Measurements from ENCODE around the gene MCAM. TPM values are rescaled to one million over a fixed set of nuclear protein-coding genes. Genes with fewer than 3 reads are reported as not detected.

The MCAM gene
- total RNA-seq, 1 donor from 2014 or later = 10.3 TPM

- Mint-ChIP-seq H3K4me1 (ENCODE audit: unreplicated experiment) (no peaks in the 10 kb centered on the region), H3K36me3 (peaks cover 17% of the 10 kb centered on the region), H3K4me3 (no peak overlapping the region), H3K27me3 (no peaks in the 10 kb centered on the region), H3K27ac (no peak overlapping the region), H3K9me3 (no peaks in the 10 kb centered on the region)
- DNase-seq (ENCODE audit: extremely low spot score, unreplicated experiment) = no peak
- no peak for TF ChIP-seq CTCF (conservative IDR thresholded peaks at IDR 0.05)
Measured at GRCh38 chr11:119293461-119293860, 23.5 kb downstream of the MCAM start.

- no peak overlapping the region for H3K27ac Mint-ChIP-seq
Measured at GRCh38 chr11:119290894-119291497, 25.9 kb downstream of the MCAM start.

GRCh38 chr11:119288219-119288618 lies 28.7 kb downstream of the MCAM start:
- Mint-ChIP-seq H3K9me3 (no peaks in the 10 kb centered on the region), H3K4me1 (ENCODE audit: unreplicated experiment) (no peaks in the 10 kb centered on the region), H3K27ac (no peak overlapping the region), H3K36me3 (peaks cover 23% of the 10 kb centered on the region), H3K27me3 (no peaks in the 10 kb centered on the region), H3K4me3 (no peak overlapping the region)
- DNase-seq (ENCODE audit: extremely low spot score, unreplicated experiment) = no peak
- TF ChIP-seq CTCF (conservative IDR thresholded peaks at IDR 0.05) = no peak

More at GRCh38 chr11:119290894-119291497, 25.9 kb downstream of the MCAM start:
- peaks cover 15% of the 10 kb centered on the region for H3K36me3 Mint-ChIP-seq
- no peaks in the 10 kb centered on the region for H3K9me3 Mint-ChIP-seq
- no peak overlapping the region for H3K4me3 Mint-ChIP-seq
- no peak for TF ChIP-seq CTCF (conservative IDR thresholded peaks at IDR 0.05)
- H3K27me3 Mint-ChIP-seq = no peaks in the 10 kb centered on the region
- no peak for DNase-seq (ENCODE audit: extremely low spot score, unreplicated experiment)
- H3K4me1 Mint-ChIP-seq (ENCODE audit: unreplicated experiment) = no peaks in the 10 kb centered on the region

- Mint-ChIP-seq H3K36me3 (peaks cover 18% of the 10 kb centered on the region), H3K4me3 (no peak overlapping the region), H3K4me1 (ENCODE audit: unreplicated experiment) (no peaks in the 10 kb centered on the region), H3K9me3 (no peaks in the 10 kb centered on the region), H3K27ac (no peak overlapping the region), H3K27me3 (no peaks in the 10 kb centered on the region)
- no peak for TF ChIP-seq CTCF (conservative IDR thresholded peaks at IDR 0.05)
- no peak for DNase-seq (ENCODE audit: extremely low spot score, unreplicated experiment)
Measured at GRCh38 chr11:119285431-119285830, 31.5 kb downstream of the MCAM start.

GRCh38 chr11:119284344-119285157 lies 32.4 kb downstream of the MCAM start:
- H3K27me3 Mint-ChIP-seq = no peaks in the 10 kb centered on the region
- no peaks in the 10 kb centered on the region for H3K4me1 Mint-ChIP-seq (ENCODE audit: unreplicated experiment)
- peak; percentile 55 for TF ChIP-seq CTCF (conservative IDR thresholded peaks at IDR 0.05)
- H3K9me3 Mint-ChIP-seq = no peaks in the 10 kb centered on the region
- H3K4me3 Mint-ChIP-seq = no peak overlapping the region
- H3K27ac Mint-ChIP-seq = no peak overlapping the region
- peaks cover 18% of the 10 kb centered on the region for H3K36me3 Mint-ChIP-seq
- no peak for DNase-seq (ENCODE audit: extremely low spot score, unreplicated experiment)

All from type B pancreatic cell (in vitro differentiated cells).